ELR (cell line): ENCODE data around the gene GLIS1.

Experiments used
- DNase-seq: peaks from one replicate; pipeline ENCODE4 v3.0.0-alpha.2; 2015; ENCODE audit warnings: low read depth

Gene GLIS1

GRCh38 chr1:53463961-53464899 lies 274.7 kb downstream of the GLIS1 start:
- DNase-seq = no peak

GRCh38 chr1:53462769-53463501 lies 276.0 kb downstream of the GLIS1 start:
- no peak for DNase-seq

GRCh38 chr1:53462193-53462592 lies 276.8 kb downstream of the GLIS1 start:
- DNase-seq = no peak

- no peak for DNase-seq
These were observed 277.5 kb downstream of the GLIS1 start for GRCh38 chr1:53461323-53462044.

- DNase-seq = no peak
These were observed 278.2 kb downstream of the GLIS1 start for GRCh38 chr1:53460666-53461322.

- DNase-seq = no peak
These were observed 278.7 kb downstream of the GLIS1 start for GRCh38 chr1:53460211-53460634.

GRCh38 chr1:53459321-53460175 lies 279.4 kb downstream of the GLIS1 start, which contains the start of gene DMRTB1:
TSS of gene DMRTB1 (plus strand) at chr1:53459399. CDS start at chr1:53459454, 55 bp downstream.
- no peak for DNase-seq

- no peak for DNase-seq
These were observed 280.3 kb downstream of the GLIS1 start for GRCh38 chr1:53458634-53459033.
